SK-N-MC (cell line): ENCODE data around the gene DALRD3.

Source experiments
- DNase-seq: peaks from one replicate; pipeline ENCODE4 v3.0.0-alpha.2; 2011; ENCODE audit warnings: low read depth, low spot score
- H3K27ac ChIP-seq: fragments of 200-600 bp; sonication (generic); 2 replicates; pipeline ENCODE4 v1.5.1; 2016; ENCODE audit warnings: mixed run types
- H3K36me3 ChIP-seq: fragments of 200-600 bp; sonication (generic); 2 replicates; pipeline ENCODE4 v1.6.1; 2017; ENCODE audit warnings: antibody characterized with exemption, low read length, mixed read lengths; ENCODE audit not compliant: insufficient read depth
- H3K4me3 ChIP-seq: fragments of 200-600 bp; sonication (generic); 2 replicates; pipeline ENCODE4 v1.5.1; 2016
- H3K9ac ChIP-seq: fragments of 200-600 bp; sonication (generic); 2 replicates; pipeline ENCODE4 v1.8.0; 2017; ENCODE audit warnings: mixed run types, mixed read lengths; ENCODE audit not compliant: insufficient read length
- H3K9me3 ChIP-seq: fragments of 200-600 bp; sonication (generic); 2 replicates; pipeline ENCODE4 v1.6.1; 2017; ENCODE audit warnings: low read depth, mild to moderate bottlenecking, antibody characterized with exemption, low read length, moderate library complexity, mixed read lengths
- EZH2 ChIP-seq: fragments of 200-600 bp; sonication (generic); IDR thresholded peaks from one replicate; pipeline ENCODE4 v1.6.1; 2017; ENCODE audit warnings: antibody characterized with exemption
- FOXP2 ChIP-seq: optimal IDR thresholded peaks from 2 replicates; pipeline ENCODE3; 2011; ENCODE audit warnings: mild to moderate bottlenecking, moderate library complexity; ENCODE audit not compliant: insufficient read depth; ENCODE audit errors: extremely low read length, control extremely low read depth
- POLR2AphosphoS5 ChIP-seq: IDR thresholded peaks from 2 replicates; pipeline ENCODE4 v1.6.1; 2012; ENCODE audit warnings: mild to moderate bottlenecking, low read depth, low read length, borderline replicate concordance

The DALRD3 gene

DNA sequence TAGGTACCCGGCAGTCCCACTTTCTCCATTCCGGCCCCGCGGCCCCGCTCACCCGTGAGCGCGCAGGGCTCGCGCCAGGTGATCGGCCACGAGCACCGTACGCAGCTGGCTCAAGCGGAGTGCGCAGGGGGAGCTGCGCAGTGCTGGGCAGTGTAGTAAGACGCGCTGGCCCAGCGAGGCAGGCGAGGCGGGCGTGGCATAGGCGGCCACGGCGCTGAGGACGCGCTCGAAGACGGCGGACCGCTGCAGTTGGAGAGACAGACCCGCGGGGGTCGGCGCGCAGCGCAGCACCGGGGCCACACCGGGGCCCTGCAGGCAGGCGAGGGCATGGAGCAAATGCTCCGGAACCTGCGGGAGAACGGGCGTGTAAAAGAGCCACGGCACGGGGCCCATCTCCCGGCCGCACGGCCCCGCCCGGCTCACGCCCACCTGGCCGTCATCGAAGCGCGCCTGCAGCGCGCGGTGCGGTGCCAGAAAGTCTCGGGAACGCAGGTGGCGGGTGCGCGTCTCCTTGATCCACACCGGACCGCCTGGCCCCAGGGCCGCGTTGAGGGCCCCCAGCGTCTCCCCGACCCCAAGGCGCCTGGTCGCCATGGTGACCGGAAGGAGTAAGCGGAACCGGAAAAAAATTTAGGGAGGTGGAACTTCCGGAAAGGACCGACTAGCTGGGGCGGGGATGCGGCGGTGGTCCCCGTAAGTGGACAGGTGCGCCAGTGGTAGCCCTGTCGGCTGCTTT lies at the start of gene DALRD3:
Gene DALRD3 (minus strand): TSS at position 610 of the 736 bp plus-strand sequence. CDS start 16 bp downstream, at position 594.
- H3K36me3 ChIP-seq: no peaks in the 10 kb centered on the region
- H3K9ac ChIP-seq: peak within 1 kb of the TSS; percentile 53
- DNase-seq: no peak
- TF ChIP-seq FOXP2: no peak
- peak; percentile 60 for TF ChIP-seq POLR2AphosphoS5
- no peak for TF ChIP-seq EZH2
- no peak within 1 kb of the TSS for H3K27ac ChIP-seq
- H3K4me3 ChIP-seq: peak within 1 kb of the TSS; percentile 80
- H3K9me3 ChIP-seq: no peaks in the 10 kb centered on the region

DNA sequence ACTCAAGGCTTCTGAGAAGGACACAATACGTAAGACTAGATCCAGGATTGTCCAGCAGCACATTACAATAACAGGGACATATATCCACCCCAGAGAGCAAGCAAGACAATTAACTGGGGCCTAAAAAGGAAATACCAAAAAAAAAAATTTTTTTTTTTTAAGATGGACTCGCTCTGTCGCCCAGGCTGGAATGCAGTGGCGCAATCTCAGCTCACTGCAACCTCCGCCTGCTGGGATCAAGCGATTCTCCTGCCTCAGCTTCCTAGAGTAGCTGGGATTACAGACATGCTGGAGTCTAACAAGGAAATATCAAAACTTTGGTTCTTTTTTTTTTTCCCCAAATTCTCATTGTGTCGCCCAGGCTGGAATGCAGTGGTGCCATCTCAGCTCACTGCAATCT lies 39.6 kb upstream of the DALRD3 start:
- DNase-seq: no peak
- no peak for TF ChIP-seq POLR2AphosphoS5
- no peak for TF ChIP-seq FOXP2
- TF ChIP-seq EZH2: no peak
- H3K9me3 ChIP-seq: no peaks in the 10 kb centered on the region
- H3K36me3 ChIP-seq: peaks cover 24% of the 10 kb centered on the region
- H3K4me3 ChIP-seq: no peak overlapping the region
- H3K27ac ChIP-seq: no peak overlapping the region
- no peak overlapping the region for H3K9ac ChIP-seq

DNA sequence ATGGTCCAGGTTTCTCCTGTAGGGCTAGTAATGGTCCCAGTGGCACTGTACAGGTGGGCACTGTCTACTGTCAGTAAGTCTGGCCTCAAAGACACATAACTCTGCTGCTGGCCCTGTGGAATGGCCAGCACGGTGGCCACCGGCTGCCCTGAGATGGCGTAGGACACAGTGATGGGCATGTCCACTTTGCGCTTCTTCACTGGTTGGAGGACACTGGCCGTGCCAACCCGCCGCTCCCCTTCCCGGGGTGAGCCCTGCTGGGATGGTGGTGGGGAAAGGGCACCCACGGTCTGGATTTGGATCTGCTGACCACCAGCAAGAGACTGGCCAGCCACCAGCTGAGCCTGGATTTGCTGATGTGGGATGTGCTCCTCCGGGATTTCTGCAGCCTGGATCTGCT lies 38.9 kb upstream of the DALRD3 start:
- no peak overlapping the region for H3K27ac ChIP-seq
- no peak overlapping the region for H3K4me3 ChIP-seq
- no peaks in the 10 kb centered on the region for H3K9me3 ChIP-seq
- no peak for TF ChIP-seq EZH2
- TF ChIP-seq FOXP2: no peak
- no peak; the same call in 1 of the 2 replicates for TF ChIP-seq POLR2AphosphoS5
- peaks cover 24% of the 10 kb centered on the region; the same call in 1 of the 2 replicates for H3K36me3 ChIP-seq
- H3K9ac ChIP-seq: no peak overlapping the region
- DNase-seq: no peak

GRCh38 chr3:49054344-49054862 lies 36.0 kb upstream of the DALRD3 start:
- H3K27ac ChIP-seq: no peak overlapping the region
- H3K36me3 ChIP-seq: peaks cover 24% of the 10 kb centered on the region; the same call in 1 of the 2 replicates
- no peak overlapping the region for H3K9ac ChIP-seq
- H3K4me3 ChIP-seq: no peak overlapping the region
- no peaks in the 10 kb centered on the region for H3K9me3 ChIP-seq
- DNase-seq: no peak
- TF ChIP-seq EZH2: no peak

- H3K9me3 ChIP-seq: no peaks in the 10 kb centered on the region
- no peak overlapping the region for H3K9ac ChIP-seq
- no peak overlapping the region for H3K4me3 ChIP-seq
- H3K27ac ChIP-seq: no peak overlapping the region
- DNase-seq: no peak
- TF ChIP-seq FOXP2 (no peak), EZH2 (no peak), POLR2AphosphoS5 (no peak)
- peaks cover 24% of the 10 kb centered on the region; the same call in 1 of the 2 replicates for H3K36me3 ChIP-seq
Observed at GRCh38 chr3:49053543-49053942, 35.2 kb upstream of the DALRD3 start.

- Histone ChIP-seq H3K9ac (no peak overlapping the region), H3K36me3 (peaks cover 23% of the 10 kb centered on the region; the same call in 1 of the 2 replicates), H3K9me3 (no peaks in the 10 kb centered on the region), H3K4me3 (no peak overlapping the region), H3K27ac (no peak overlapping the region)
- DNase-seq: no peak
- TF ChIP-seq FOXP2 (no peak), POLR2AphosphoS5 (no peak), EZH2 (no peak)
Observed at GRCh38 chr3:49035281-49035680, 16.9 kb upstream of the DALRD3 start.

GRCh38 chr3:49034650-49035049 lies 16.3 kb upstream of the DALRD3 start:
- Histone ChIP-seq H3K9ac (no peak overlapping the region), H3K27ac (no peak overlapping the region), H3K4me3 (no peak overlapping the region), H3K36me3 (peaks cover 23% of the 10 kb centered on the region; the same call in 1 of the 2 replicates), H3K9me3 (no peaks in the 10 kb centered on the region)
- no peak for TF ChIP-seq EZH2
- TF ChIP-seq POLR2AphosphoS5: no peak
- no peak for TF ChIP-seq FOXP2
- no peak for DNase-seq

- Histone ChIP-seq H3K9me3 (no peaks in the 10 kb centered on the region), H3K36me3 (peaks cover 27% of the 10 kb centered on the region; the same call in 1 of the 2 replicates), H3K27ac (no peak overlapping the region), H3K9ac (no peak overlapping the region), H3K4me3 (no peak overlapping the region)
- no peak for DNase-seq
- TF ChIP-seq POLR2AphosphoS5: no peak
- no peak for TF ChIP-seq EZH2
- no peak for TF ChIP-seq FOXP2
Observed at GRCh38 chr3:49032646-49033304, 14.4 kb upstream of the DALRD3 start.
